ENCODE data around the gene ALB.

ALB gene

GRCh38 chr4:73452953-73453700 lies 49.0 kb downstream of the ALB start:
- DNase-seq: no peak

GRCh38 chr4:73453701-73454005 lies 49.6 kb downstream of the ALB start:
- no peak for DNase-seq

- DNase-seq: no peak
These were observed 50.8 kb downstream of the ALB start for GRCh38 chr4:73454920-73455319.

GRCh38 chr4:73456177-73457022 lies 52.3 kb downstream of the ALB start:
- DNase-seq: no peak

GRCh38 chr4:73458184-73459047 lies 54.3 kb downstream of the ALB start:
- DNase-seq: no peak

GRCh38 chr4:73459048-73459421 lies 54.9 kb downstream of the ALB start:
- DNase-seq: no peak

- no peak for DNase-seq
These were observed 56.9 kb downstream of the ALB start for GRCh38 chr4:73460913-73461522.

- no peak for DNase-seq
These were observed 64.1 kb downstream of the ALB start for GRCh38 chr4:73468170-73468569.

- no peak for DNase-seq
These were observed 66.6 kb downstream of the ALB start for GRCh38 chr4:73470728-73471127.
